GM21619 (cell line): Measurements from ENCODE around the gene VPS50.
"Not testable (repeated sequence)": the region's sequence is repeated elsewhere in the genome, so short reads cannot be mapped to it uniquely, and the experiment has no call there.

Experiments used
- ATAC-seq: cut with Tn5 transposase; IDR thresholded peaks from one replicate; pipeline ENCODE4 v1.9.1; 2021; ENCODE audit not compliant: unreplicated experiment

The VPS50 gene

DNA sequence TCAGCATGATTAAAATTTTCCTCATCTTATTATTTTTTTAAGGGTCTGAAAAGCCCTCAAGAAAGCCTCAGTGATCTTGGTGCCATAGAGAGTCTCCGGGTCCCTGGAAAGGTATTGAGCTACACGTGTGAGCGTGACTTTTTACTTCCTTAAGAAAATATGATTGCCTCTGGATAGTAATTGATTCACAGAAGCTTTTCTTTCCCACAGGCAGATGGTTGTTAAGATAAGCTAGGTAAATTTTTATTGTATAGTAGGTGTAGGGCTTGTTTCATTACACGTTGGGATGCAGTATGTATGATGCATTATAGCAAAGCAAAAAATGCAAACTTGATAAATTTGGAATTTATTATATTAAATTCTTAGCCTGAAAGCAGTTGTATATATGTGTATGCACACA is 7.7 kb downstream of the VPS50 start:
- ATAC-seq: no peak

DNA sequence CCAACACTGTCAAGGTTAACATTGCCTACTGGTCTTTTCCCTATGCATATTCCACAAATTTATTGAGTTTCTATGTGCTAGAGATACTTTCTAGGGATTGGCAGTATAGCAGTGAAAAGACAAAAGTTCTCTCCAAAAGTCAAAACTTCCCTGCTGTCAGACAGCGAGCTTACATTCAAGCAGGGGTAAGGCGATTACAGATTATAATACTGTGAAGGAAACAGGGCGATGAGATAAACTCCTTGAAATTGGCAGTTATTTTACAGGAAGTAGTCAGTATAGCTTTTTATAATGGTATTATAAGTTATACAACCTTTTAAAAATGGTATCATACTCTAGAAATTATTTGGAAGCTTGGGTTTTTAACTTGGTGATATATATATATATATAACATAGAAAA is 9.9 kb downstream of the VPS50 start:
- ATAC-seq: no peak

DNA sequence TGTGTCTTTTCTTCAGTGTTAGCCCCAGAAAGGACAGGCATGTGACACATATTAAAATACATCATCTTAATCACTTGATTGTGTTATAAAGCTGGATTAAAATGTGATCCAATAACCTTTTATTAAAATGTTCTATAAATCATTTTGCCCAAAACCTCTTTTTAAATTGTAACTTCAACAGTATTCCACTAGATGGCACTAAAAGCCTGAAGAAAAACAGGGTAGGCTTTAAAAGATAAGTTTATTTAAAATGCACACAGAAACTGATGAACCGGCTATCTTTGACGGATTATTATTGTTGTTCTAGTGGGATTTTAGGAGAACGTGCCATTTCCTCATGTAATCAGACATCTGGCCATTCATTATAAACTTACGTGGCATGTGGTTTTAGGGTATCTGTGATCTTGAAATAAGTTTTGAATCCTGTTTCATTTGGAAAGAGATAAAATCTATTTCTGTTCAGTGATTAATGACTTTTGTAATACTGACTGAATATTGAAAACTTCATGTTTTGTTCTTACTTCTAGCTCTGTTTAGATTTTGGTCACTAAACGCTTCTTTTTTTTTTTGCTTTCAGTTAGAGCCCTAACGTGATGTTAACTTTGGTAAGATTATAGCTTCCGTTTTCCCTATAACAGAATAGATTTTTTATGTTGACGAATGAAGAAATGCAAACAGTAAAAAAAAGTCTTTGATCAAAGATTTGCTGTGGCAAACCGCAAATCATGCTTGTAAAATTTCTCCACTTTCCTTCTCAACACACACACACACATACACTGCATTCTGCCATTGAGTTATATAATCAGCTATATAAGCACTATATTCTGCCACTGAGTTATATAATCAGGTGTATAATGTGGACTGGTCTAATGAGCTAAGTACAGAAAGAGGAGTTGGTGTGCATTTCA is 13.6 kb downstream of the VPS50 start:
- no peak for ATAC-seq

DNA sequence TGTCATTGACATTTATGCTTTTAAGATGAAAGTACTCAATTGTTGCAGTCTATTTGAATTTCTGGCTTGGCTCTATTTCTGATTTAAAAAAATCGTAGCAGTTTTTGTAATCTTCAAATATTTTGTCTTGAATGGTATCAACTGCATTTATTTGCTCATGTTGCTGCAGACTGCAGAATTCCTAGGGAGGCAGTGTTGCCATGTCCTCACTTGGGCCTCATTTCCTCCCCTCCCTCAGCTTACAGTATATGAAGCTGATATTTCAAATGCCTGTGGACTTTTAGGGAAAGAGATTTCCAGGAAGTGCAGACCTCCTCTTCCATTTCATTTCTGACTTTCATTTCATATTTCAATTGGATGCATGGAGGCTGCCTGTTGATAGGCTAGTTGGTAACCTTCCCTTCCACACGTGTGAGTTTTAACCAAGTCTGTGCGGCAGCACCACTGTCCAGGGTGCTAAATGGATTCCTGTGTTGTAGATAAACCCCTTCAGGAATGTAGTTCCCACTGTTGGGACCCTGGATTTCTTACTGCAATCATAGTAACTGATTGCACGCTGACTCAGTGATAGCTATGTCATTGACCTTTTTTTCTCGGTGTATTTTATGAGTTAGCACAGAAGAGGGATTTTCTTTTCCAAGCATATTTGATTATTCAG is 17.5 kb downstream of the VPS50 start:
- ATAC-seq: no peak

DNA sequence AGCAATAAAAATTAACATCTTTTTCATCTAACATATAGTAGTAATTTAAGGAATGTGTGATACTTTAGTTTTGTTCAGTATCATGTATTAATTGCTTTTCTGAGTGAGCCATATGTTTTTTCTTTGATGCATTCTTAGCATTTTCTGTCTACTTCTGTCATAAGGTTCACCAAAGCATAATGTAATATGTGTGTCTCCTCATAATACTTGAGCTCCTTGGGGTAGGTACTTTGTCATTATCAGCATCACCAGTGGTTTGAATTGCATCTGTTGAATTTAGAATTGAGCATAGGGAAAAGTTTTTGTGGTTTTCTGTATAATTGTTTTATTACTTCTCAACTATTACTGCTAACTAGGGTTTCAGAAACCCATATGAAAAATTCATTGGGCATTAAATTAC is 26.5 kb downstream of the VPS50 start:
- ATAC-seq: no peak

DNA sequence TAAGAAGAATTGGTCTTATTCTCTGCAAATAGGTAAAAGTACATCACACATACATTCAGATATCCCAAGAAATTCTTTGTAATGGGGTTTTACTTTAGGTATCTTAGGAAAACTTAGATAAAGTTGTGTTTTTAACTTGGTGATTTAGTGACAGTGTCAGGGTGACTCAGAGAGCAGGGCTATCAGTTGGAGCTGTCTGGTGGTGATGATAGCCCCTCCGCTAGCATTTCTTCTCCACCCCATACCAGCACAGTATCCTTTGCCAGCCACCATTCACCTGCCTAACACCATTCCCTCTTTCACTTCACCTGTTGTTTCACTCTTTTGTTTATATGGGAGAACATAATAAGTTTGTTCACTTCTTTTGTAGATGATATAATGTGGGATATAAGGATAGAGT is 30.4 kb downstream of the VPS50 start:
- no peak for ATAC-seq

DNA sequence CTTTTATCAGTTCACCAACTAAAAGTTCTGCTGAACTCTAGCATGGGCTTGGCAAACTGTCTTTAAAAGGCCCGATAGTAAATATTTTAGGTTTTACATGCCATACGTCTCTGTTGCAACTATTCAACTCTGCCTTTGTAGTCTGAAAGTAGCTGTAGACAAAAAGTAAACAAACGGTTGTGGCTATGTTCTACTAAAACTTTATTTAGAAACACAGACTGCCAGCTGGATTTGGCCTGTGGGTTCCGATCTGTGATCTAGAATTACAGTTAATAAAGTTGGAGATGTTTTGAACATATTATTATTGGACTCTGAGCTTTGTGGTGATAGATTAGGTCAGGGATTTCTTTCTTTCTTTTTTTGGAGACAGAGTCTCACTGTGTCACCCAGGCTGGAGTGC is 33.1 kb downstream of the VPS50 start:
- ATAC-seq: no peak

DNA sequence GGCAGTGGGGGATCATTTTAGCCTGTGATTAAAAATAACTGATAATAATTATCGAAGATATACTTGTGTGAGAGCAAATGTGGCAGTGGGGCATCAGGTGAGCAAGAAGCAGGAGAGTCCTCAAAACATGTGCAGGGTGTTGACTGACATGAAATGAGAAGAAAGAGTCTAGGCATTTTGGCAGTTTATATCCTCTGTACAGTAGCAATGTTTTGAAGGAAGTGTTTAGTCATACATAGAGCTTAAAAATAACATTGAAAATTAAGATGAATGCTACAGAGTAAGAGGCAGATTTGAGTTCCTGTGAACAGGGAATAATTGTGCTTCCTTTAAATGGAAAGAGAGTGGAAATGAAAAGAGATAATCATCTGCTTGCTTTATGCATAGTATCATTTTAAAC is 47.4 kb downstream of the VPS50 start:
- ATAC-seq: no peak

DNA sequence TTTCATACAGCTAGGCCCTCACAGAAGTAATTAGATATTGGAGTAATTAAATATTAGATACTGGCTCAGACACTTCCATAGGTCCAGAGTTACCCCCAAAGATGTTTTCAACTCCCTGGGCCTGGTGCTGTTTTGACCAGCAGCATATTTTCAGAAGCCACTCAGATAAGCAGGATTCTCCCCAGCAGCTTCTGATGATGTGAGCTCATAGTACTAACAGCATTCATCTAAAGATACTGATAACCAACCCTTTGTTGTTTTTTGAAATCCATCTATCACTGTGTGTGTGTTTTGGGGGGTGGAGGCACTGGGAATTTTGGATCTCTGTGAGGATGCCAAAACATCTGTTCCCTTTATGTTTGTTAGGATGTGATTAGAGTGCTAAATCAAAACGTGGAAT is 52.7 kb downstream of the VPS50 start:
- ATAC-seq: no peak

DNA sequence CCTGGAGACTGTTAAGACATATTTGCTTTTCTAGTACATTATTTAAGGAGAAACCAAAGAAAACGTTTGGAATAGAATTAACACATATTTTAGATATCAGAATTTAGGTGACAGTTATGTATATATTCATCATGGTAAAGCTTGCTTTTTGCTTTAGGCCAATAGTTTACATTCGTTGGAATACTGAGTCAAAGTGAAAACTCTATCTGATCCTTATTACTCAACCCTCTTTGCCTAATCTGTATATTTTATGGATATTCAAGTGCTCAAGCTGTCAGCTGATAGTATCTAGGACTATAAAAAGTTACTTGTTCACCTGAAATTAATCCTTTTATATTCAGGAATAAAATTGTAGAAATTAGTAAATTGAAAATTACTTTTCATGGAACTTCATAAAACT is 61.1 kb downstream of the VPS50 start:
- ATAC-seq: no peak

DNA sequence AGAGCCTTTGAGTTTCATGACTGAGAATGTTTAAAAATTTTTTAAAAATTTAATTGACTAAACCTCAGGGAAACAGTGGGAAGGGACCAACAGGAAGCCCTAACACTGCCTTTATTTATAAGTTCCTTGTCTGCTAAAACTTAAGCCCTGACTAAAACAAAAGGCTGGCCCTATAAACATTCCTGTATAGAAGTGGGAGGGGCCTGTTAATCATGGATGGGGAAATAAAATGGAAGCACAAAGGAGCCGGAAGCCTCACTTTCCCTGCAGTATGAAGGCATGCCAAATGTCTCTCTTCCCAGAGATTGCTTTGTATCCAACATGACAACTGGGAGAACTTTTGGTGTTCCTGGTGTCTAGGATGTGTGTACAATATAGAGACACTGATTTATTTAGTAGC is 66.0 kb downstream of the VPS50 start:
- no peak for ATAC-seq

DNA sequence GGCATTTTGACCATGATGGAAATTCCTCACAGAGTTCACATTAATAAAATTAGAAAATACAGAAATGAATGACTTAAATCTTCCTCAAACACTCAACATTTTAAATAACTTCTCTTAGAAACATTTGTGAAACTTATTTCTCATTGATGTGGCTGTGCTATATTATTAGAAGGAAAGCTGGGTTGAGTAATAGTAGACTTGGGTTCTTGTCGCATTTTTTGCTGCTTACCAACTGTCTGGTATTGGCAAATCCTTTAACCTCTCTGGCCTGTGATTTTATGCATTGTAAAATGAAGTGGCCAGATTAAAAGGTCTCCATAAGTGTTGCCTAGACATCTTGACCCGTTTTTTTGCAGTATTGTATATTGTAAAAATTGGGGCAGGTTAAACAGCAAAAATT is 66.5 kb downstream of the VPS50 start:
- ATAC-seq: no peak

DNA sequence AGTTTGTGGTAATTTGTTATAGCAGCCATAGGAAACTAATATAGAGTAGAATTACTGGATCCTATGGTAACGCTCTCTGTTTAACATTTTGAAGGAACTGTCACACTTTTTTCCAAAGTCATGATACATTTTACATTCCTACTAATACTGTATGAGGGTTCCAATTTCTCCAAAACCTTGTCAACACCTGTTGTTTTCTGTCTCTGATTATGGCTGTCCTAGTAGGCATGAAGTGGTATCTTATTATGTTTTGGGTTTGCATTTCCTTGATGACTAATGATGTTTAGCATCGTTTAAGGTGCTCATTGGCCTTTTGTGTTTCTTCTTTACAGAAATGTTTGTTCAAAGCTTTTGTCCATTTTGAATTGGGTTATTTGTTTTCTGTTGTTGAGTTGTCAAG is 69.6 kb downstream of the VPS50 start:
- ATAC-seq: no peak

DNA sequence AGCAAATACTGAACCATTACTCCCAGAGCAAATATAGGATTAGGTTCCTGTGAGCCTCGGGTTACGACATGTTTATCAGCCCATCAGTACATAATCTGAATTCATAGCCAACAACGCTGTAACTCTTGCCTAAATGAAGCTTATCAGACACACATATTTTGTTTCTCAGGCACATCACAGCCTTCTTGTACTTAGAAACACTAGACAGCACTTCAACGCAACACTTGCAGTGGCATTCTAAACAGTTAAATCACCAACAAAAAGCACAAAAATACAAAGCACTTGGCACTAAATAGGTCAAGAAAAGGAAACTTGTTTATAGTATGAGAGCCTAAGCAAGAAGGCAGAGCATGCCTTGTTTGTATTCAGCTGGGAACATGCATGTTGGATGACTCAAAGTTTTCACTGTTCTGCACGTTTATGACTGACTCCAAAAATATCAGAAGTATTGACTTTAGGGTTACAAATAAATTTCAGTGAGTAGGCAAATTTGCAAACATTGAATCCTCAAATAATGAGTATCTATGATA is 75.0 kb downstream of the VPS50 start:
- ATAC-seq: no peak

DNA sequence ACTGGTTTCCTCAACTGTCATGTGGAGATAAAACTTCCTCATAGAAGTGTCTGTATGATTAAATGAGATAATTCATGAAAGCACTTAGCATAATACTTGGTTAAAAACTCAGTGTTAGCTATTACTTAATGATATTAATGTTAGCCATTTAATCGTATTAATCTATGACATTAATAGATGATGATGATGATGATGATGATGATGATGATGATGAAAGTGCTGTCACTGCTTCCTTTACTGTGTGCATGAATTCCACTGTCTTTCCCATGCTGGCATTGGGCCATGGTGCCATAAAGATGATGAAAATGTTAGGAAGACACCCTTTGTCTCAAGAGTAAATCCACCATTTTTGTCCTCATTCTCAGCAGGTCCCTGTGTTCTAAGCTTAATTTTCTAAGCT is 75.8 kb downstream of the VPS50 start:
- no peak for ATAC-seq

DNA sequence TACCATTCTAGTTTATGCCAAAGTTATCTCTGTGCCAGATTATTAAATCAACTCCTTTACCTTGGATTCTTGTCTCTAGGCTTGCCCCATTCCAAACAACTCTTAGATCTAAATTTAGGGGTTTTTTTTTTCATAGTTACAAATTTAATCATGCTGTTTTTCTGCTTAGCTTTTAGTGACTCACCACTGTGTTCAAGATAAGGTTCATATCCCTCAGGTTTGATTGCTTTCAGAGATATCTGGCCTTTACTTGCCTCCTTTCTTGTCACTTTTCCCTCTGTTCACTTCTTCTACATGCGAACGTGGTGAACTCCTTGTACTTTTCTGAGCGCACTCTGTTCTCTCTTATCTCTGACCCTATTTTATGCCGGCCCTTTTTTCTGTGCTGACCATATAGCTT is 78.2 kb downstream of the VPS50 start:
- no peak for ATAC-seq

DNA sequence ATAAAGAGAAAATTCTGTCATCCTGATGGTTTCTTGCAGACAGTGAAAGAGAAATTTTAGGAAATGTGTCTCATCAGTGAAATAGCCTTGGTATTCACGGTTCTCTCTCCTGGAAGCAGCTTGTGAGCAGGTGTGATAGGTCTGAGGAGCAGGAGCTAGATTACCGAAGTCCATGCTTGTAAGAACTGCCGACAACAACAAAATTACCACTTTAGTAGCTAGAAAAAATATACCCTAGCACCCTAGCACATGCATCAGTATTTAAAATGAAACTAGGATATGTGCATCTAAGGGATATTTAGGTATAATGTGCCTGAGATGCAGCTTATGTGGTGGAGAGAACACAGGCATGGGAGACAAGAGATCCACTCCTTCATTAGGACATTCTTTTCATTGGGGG is 82.3 kb downstream of the VPS50 start:
- no peak for ATAC-seq

DNA sequence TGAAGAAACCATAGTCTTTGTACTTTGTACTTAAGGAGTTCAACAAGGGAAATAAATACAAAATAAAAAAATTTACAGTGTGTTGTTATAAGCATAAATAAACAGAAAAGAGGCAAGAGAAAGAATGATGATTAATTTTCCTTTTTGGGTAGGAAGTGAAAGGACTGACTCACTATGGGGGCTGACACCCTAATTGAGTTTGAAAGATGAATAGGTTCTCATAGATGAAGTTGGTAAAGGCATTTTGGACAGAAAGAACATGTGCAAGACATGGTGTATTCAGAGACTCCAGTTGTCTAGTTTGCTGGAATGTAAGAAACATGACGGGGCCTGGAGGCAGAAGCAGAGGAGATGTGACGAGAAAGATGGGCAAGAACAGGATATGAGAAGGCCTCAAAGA is 83.7 kb downstream of the VPS50 start:
- ATAC-seq: no peak

DNA sequence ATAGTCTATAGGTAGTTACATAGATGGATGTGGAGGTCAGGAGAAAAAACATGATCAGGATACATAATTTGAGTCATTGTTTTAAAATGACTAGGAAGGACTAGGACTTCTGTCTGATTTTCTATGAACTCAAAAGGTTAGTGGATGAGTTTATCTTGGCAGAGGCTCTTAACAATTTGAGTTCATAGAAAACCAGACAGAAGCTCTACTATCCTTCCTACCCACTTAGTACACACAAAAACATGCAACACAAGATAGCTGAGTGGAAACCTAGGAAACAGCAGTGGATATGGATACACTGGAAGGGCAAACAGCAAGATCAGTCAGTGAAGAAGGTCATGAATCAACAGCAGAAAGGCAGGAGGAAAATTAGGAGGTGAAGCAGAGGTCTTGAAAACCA is 84.6 kb downstream of the VPS50 start:
- ATAC-seq: no peak

DNA sequence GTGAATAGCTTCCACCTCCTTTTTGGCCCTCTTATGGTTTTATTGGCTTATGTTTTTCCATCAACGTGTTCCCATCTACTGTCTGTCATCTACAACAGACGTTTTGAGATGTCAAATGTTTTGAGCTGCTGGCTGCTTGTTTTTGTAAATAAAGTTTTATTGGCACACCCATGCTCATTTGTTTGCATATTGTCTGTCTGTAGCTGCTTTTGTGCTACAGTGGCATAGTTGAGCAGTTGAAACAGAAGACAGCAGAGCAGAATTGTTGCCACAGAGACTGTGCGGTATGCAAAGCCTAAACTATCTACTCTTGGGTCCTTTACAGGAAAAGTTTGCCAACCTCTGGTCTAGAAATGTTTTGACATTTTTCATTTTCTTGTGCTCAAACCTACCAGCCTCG is 88.7 kb downstream of the VPS50 start:
- no peak for ATAC-seq

DNA sequence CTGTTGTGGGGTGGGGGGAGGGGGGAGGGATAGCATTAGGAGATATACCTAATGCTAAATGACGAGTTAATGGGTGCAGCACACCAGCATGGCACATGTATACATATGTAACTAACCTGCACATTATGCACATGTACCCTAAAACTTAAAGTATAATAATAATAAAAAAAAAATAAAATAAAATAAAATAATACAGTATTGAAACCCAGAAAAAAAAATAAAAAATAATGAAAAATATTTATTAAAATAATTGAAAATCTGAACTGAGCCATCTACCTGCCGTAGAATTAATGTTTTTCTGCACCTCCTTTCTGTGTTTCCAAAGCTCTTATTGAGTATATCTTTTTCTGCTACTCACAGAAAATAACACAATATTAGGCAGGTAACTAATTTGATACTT is 94.1 kb downstream of the VPS50 start:
- ATAC-seq: not testable (repeated sequence)

DNA sequence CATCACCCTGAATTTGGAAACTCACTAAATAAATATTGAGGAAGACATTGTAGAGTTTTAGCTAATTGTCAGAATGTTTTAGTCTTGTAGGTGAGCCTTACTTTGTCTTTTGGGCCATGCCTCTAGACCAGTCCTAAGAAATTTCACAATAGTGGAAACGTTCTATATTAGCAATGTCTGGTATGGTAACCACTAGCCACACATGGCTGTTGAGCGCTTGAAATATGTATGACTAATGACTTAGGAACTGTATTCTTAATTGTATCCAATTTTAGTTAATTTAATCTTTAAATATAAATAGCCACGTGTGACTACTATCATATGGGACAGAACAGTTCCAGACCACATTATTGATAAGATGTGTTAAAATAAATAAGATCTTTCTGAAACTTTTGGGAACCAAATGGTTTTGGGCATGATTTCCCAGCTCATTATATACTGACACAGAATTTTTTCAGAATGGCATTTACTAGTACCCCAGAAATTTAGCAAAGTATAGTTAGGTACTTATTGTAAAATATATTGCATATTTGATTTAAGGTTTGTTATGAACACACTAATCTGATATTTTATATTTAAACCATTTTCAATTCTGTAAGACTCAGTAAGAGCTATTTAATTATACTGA is 95.0 kb downstream of the VPS50 start:
- ATAC-seq: no peak
